HG03066 (cell line): ENCODE results near the gene GGCX.
"Not testable (repeated sequence)": the region's sequence is repeated elsewhere in the genome, so short reads cannot be mapped to it uniquely, and the experiment has no call there.

ENCODE experiments used
- ATAC-seq: cut with Tn5 transposase; IDR thresholded peaks from one replicate; pipeline ENCODE4 v1.9.1; 2021; ENCODE audit warnings: low read depth; ENCODE audit not compliant: unreplicated experiment

Gene GGCX

GRCh38 chr2:85561280-85562212 lies at the start of gene GGCX:
Gene GGCX (minus strand): TSS chr2:85561493. CDS start chr2:85561428, 65 bp downstream.
- peak; percentile 86 for ATAC-seq

- no peak for ATAC-seq
These were observed 46.2 kb upstream of the GGCX start for GRCh38 chr2:85607268-85608215.

GRCh38 chr2:85606116-85606455 lies 44.8 kb upstream of the GGCX start:
- ATAC-seq: no peak

- ATAC-seq: no peak
These were observed 44.3 kb upstream of the GGCX start for GRCh38 chr2:85605406-85606115.

GRCh38 chr2:85604568-85605339 lies 43.5 kb upstream of the GGCX start:
- no peak for ATAC-seq

- not testable (repeated sequence) for ATAC-seq
These were observed 42.8 kb upstream of the GGCX start for GRCh38 chr2:85604133-85604444.

- peak; percentile 94 for ATAC-seq
These were observed 41.4 kb upstream of the GGCX start, which contains the start of gene TMEM150A for GRCh38 chr2:85602476-85603234. Gene TMEM150A (minus strand): TSS chr2:85602698. CDS start chr2:85601948, 750 bp downstream.

- ATAC-seq: peak; percentile 39
These were observed 40.6 kb upstream of the GGCX start for GRCh38 chr2:85601771-85602475.

GRCh38 chr2:85600951-85601770 lies 39.9 kb upstream of the GGCX start:
- no peak for ATAC-seq

- ATAC-seq: no peak
These were observed 38.9 kb upstream of the GGCX start for GRCh38 chr2:85600235-85600575.

- ATAC-seq: no peak
These were observed 38.4 kb upstream of the GGCX start for GRCh38 chr2:85599468-85600234.

GRCh38 chr2:85598594-85599340 lies 37.5 kb upstream of the GGCX start:
- no peak for ATAC-seq

- ATAC-seq: no peak
These were observed 35.9 kb upstream of the GGCX start for GRCh38 chr2:85597241-85597640.

- no peak for ATAC-seq
These were observed 35.3 kb upstream of the GGCX start for GRCh38 chr2:85596486-85597143.

- peak; percentile 5 for ATAC-seq
These were observed 34.7 kb upstream of the GGCX start for GRCh38 chr2:85596026-85596333.
